GM04503 (cell line): ENCODE data around the gene C19orf47.
"Not testable (repeated sequence)": the region's sequence is repeated elsewhere in the genome, so short reads cannot be mapped to it uniquely, and the experiment has no call there.

ENCODE experiments used
- DNase-seq: peaks from one replicate; pipeline ENCODE4 v3.0.0-alpha.2; 2012; ENCODE audit warnings: low read depth

The C19orf47 gene

DNA sequence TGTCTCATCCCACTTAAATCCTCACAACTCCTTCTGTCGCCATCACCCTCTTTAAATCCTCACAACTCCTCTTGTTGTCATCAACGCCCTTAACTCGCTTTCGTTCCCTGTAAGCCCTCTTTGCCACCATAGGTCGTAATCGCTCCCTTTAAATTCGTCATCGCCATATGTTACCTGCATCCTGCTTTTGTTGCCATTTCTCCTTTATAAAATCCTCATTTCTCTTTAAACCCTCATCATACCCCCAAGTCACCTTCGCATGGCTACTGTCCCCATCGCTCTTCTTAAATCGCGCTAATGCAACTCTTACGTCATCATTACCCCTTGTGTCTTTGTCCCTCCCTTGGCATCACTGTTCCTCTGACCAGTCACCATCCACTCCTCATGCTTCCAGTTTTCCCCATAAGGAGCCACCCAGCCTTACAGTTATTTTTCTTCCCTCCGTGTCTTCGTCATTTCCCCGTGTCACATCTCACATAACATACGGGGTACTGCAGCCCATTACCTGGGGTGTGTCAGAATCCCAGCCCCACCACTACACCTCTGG lies 837 bp upstream of the C19orf47 start:
- DNase-seq = peak; percentile 28

GRCh38 chr19:40344422-40344821 lies 3.8 kb downstream of the C19orf47 start:
- DNase-seq = no peak

DNA sequence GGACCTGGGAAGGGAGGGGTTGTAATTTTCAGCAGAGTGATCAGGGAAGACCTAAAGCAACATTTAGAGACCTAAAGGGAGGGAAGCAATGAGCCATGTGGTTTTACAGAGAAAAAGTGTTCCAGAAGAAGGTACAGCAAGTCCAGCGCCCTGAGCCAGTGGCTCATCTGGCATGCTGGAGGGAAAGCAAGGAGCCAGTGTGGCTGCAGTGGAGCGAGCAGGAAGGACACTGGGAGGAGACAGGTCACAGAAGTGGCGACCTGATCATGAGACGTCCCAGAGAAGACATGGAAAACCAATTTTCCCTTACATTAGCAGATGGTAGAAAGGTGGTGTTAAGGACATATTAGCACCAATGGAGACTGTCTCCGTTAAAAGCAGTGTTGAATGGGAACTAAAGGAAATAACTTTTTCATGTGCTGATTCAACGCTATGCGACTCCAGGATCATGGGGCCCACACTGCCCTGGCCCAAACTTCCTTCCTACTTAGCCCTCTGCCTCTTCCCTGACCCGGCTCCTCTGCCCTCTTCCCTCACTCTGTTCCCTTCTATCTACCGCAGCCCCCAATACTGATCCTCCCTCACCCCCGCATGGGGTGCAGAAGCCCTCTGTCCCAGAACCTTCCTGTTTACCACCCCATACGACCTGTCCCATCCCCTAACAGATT lies 5.4 kb downstream of the C19orf47 start:
- no peak for DNase-seq

DNA sequence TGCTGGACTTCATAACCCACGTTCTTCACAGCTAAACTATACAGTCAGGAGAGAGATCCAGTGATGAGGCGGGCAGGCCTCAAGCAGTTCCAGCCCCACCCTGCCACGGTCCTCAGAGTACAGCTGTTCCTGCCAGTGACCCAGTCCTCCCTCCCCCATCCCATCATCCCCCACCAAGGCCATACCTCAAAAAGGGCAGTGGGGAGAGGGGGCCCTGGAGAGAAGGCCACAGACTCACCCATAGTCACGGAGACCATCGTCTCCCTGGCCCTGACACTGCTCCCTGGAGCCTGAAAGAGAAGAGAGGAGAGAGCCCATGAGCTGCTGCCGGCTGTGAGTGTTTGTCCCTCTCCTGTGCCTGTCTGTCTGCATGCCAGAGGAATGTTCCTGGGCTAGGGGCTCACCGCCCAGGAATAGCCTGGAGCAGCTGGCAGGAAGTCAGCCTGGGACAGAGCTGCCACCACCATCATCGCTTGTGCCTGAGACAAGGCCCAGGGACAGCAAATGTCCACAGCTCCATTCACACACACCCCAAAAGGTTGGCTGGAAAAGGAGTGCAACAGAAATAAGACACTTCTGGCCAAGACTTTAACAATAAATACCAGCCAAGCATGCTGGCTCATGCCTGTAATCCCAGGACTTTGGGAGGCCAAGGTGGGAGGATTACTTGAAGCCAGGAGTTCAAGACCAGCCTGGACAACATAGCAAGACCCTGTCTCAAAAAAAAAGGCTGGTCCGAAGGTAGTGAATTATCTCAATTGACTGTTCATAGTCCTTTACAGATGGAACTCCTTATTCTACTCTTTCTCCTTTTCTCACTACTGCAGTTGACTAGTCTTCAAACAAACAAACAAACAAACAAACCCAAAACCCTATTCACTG lies 6.4 kb downstream of the C19orf47 start:
- DNase-seq = no peak

- no peak for DNase-seq
Observed at GRCh38 chr19:40339018-40339728, 9.0 kb downstream of the C19orf47 start.

DNA sequence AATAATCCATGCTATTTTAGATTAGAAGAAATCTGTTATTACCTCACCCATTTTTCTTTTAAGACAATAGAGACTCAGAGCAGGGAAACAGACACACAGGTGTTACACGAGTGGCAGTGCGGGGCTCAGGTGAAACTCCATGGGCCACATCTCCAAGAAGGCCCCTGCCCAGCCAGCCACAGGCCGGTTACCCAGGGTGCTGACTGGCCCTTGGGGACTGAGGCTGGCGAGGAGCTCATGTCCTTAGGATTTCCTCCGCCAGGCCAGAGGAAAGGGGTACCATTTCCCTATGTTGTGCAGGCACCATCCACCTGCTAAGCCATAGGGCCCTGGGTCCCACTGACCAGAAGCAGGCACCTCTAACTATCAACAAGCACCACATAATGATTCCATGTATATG lies 10.6 kb downstream of the C19orf47 start:
- DNase-seq = no peak

GRCh38 chr19:40337107-40337506 lies 11.1 kb downstream of the C19orf47 start:
- no peak for DNase-seq

DNA sequence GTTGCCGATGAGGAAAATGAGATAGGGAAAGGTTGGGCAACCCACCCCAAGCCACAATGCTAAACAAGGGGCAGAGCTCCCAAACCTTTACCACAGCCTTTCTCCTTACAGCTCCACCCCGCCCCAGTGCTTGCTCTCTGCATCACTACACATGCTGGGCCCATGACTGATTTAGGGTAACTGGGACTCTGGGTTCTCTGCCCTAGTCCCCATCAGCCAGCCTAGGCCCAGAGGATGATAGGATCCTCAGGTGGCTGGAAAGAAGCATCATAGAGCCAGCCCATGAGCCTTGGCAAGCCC lies 11.6 kb downstream of the C19orf47 start:
- DNase-seq = no peak

GRCh38 chr19:40335855-40336600 lies 12.2 kb downstream of the C19orf47 start:
- no peak for DNase-seq

DNA sequence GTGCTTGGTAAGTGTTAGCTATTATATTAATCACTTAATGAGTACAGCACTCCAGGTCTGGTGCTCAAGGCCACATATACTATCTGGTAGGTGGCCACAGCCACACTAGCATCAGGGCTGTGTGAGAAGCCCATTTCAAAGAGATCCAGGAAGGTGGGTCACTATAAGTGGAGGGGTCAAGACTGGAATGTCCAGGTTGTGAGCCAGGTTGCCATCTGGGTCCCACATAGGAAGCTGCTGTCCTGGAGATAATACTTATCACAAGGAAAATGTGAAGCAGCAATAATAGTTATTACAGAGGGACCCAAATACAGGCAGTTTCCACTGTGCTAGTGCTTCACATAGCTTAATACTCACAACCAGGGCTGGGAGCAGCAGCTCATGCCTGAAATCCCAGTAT lies 13.1 kb downstream of the C19orf47 start:
- no peak for DNase-seq

DNA sequence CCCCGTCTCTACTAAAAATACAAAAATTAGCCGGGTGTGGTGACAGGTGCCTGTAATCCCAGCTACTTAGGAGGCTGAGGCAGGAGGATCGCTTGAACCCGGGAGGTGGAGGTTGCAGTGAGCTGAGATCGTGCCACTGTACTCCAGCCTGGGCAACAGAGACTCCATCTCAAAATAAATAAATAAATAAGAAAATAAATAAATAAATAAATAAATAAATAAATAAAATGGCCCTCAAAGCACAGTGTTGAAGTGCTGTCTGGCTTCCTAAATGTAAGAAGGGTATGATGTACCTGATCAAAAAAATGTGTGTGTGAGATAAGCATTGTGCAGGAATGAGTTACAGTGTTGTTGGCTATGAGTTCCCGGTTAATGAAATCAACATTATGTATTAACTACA lies 15.1 kb downstream of the C19orf47 start:
- DNase-seq = not testable (repeated sequence)

- DNase-seq = no peak
Observed at GRCh38 chr19:40332669-40333068, 15.5 kb downstream of the C19orf47 start.

DNA sequence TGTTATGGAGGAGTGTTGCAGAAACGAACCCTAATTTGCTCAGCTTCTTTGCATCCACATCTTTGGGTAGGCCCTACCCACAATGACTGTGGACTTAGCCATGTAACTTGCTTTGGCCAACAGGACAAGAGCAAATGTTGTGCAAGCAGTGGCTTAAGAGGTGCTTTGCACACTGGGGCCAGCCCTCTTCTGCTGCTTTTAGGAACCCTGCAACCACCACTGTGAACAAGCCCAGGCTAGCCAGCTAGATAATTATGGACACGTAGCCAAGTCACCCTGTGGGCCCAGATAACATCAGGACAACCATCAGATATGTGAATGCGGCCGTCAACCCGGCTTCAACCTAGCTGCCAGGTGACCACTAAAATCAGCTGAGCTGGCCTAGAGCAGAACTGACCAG lies 17.1 kb downstream of the C19orf47 start:
- no peak for DNase-seq

- DNase-seq = no peak
Observed at GRCh38 chr19:40326201-40326600, 22.0 kb downstream of the C19orf47 start.

GRCh38 chr19:40323705-40324104 lies 24.5 kb downstream of the C19orf47 start:
- DNase-seq = no peak

- DNase-seq = no peak
Observed at GRCh38 chr19:40322951-40323615, 25.1 kb downstream of the C19orf47 start.

DNA sequence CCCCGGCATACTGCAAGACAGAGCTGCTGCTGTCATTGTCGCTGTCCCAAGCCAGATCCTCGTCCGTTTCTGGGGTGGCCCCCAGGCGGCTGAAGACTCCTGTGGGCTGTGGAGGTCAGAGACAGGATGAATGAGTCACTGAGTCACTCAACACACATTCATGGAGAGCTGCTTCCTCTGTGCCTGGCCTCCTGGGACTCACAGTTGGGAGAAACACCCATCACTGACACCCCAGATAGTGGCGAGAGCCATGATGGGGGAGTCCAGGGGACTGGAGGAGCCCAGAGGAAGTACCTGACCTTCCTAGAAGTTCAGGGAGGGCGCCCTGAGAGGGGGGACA lies 26.0 kb downstream of the C19orf47 start:
- no peak for DNase-seq

DNA sequence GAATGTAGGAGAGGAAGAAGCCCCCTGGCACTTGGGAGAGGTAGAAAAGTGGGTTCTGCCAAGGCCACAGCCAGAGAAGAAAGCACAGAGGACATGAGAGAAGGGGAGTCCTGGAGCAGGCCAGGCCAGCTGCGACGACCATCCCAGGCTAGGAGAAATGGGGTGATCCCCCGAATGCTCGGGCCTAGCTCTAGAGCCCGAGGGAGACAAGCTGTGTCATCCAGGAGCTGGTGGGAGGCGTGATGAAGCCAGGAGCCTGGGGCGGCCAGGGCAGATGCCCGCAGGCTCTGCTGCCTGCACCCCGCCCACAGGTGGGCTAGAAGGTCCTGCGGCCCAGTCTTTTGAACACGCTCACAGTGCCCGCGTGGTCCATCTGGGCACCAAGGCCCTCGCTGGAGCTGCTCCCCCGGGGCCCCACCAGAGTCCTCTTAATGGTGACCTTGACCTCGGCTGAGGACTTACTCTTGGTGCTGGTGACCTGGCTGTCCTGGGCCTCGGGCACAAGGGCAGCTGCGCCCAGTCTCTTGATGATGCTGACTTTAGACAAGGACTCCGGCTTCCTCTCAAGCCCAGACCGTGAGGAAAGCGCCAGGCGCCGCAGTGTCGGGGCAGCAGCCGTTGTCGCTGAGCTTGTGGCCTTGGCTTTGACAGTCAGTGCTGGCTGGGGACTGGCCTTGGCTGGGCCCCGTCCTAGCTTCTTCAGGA lies 26.5 kb downstream of the C19orf47 start:
- no peak for DNase-seq

- DNase-seq = no peak
Observed at GRCh38 chr19:40321076-40321475, 27.1 kb downstream of the C19orf47 start.

DNA sequence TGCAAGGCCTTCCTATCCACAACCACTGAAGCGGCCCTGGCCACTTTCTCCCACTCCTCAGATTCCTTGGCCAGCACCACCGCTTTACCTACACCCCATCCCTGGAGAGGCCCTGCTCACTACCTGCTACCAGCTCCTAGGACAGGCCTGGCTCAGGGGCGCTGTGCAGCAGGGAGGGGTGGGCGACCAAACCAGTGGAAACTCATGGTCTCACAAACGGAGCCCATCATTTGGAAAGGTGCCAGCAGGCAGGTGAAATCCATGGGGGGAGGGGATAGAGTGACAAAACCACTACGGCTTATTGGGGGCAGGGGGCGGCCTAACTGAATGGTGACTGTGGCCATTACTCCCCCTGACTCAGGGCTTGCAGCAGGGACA lies 27.6 kb downstream of the C19orf47 start:
- no peak for DNase-seq

DNA sequence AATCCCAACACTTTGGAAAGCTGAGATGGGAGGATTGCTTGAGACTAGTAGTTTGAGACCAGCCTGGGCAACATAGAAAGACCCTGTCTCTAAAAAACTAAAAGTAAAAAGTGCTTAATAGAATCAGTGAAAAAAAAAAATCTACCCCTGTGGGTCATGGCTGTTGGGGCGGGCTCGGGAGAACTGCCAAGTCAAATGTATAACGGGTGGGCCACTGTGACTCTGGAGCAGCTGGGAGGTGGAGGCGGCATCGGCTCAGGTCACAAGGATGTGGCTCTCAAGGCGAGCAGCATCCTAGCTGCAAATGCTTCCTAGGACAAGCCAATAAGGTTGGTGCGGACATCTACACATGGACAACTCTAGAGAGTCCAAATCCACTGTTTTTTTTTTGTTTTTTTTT lies 30.9 kb downstream of the C19orf47 start:
- no peak for DNase-seq
